HFF-Myc (cell line): Measurements from ENCODE around the gene TTC33.
A peak's percentile ranks its signal among the peaks of the same experiment; 100 is the strongest.

ENCODE experiments used
- DNase-seq: peaks from one replicate; pipeline ENCODE4 v3.0.0-alpha.2; 2011; ENCODE audit warnings: low read depth; ENCODE audit errors: extremely low read depth
- H3K4me3 ChIP-seq: replicated peaks from 2 replicates; pipeline ENCODE4 v1.5.1; 2011; ENCODE audit warnings: low read depth, mild to moderate bottlenecking, control low read depth, low read length
- CTCF ChIP-seq: IDR thresholded peaks from 2 replicates; pipeline ENCODE4 v1.5.1; 2012; ENCODE audit warnings: mild to moderate bottlenecking, low read depth, low read length, control low read depth; ENCODE audit errors: missing control alignments

Gene TTC33, protein sequence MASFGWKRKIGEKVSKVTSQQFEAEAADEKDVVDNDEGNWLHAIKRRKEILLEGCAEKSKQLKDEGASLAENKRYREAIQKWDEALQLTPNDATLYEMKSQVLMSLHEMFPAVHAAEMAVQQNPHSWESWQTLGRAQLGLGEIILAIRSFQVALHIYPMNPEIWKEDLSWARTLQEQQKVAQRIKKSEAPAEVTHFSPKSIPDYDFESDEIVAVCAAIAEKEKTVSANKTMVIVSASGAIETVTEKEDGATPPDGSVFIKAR

DNA sequence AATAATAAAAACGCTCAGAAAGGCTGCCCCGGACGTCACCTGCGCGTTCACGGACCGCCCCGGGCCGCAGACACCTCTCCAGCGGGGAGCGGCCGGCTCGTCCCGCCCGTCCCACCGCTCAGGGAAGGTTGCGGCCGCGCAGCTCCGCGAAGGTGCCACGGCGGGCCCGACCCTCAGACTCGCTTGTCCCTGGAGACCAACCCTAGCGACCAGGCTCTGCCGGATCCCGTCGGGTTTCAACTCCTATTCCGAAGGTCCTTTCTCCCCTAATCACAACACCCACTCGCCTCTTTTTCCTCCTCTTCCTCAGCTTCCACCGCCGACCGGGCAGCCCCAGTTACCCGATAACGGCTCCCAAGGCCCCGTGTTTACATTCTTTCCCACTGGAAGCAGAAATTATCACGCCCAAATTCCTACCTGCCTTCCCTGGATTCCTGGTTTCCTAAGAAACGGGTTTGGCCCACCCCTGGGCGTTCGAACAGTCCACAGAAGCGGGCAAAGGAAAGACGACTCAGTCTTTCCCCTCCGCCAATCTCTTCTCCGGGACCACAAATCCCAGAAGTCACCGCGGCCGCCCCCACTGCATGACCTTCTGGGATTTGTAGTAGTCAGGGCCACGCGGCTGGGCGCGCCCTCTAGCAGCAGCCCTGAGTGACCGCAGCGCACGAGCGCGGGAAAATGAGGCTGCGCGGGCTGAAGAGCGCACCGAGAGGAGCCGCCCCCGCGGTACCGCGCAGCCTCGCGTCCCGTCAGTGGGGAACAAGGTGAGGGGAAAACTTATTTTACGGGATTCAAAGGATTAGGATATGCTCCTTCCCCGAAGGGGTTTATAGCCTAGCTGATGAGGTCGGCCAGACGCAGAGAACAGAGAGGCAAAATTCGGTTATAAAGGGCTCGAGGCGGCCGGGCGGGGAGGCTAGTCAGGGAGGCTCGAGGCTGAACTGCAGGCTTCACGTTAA lies at the start of gene TTC33:
Gene TTC33, minus strand, starts transcription at position 555 of the 959 bp plus-strand sequence. CDS start 8,943 bp downstream, outside the sequence.
- peak within 1 kb of the TSS; percentile 82 for H3K4me3 ChIP-seq

DNA sequence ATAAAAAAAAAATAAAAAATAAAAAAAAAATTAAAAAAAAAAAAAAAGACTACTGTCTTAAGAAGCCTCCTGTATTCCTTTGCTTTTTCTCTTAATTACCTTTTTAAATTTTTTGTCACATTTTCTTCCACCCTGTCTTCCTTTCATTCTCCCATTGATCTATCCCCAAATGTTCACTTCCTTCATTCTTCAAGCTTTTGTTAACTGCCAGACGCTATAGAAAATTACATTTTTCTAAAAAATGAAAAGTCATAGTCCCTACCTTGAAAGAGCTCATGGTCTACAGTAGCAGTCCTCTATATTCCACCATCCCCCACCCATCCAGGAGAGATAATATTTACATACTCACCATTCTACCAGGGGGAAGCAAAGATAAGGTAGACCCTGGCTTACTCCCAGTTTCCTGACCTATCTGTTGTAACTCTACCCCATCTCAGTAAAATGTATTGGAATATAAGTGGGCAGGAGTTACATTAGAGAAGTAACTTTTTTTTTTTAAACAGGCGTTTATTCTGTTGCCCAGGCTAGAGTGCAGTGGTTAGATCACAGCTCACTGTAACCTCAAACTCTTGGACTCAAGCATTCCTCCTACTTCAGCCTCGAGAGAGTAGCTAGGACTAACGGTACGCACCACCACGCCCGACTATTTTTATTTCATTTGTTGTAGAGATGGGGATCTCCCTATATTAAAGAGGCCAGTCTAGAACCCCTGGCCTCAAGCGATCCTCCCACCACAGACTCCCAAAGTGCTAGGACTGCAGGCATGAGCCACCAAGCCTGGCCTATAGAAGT lies 46.2 kb upstream of the TTC33 start:
- H3K4me3 ChIP-seq: no peak overlapping the region
- TF ChIP-seq CTCF: no peak
- no peak for DNase-seq

More for the DNA sequence above, at the start of gene TTC33:
- peak; percentile 60 for TF ChIP-seq CTCF
- DNase-seq: peak; percentile 73

DNA sequence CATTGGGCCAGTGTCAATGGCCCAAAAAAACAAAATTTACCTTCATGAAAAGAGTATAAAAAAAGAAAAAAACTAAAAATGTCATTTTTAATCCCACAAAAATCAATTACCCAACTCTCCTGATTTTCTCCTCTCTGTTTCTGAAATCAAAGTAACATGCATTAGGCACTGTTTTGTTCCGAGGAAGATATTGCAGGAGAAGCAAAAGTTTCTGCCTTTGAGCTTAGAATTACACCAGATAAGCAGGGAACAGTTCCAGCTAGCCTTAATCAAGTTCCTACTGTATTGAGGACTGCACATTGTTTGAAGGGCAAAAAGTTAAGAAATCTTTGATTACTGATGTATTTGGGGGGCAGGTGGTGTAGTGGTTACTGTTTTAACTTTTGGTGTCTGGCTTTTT lies 43.5 kb upstream of the TTC33 start:
- no peak for DNase-seq
- TF ChIP-seq CTCF: no peak
- H3K4me3 ChIP-seq: peak overlapping the region; percentile 83

GRCh38 chr5:40798801-40799210 lies 43.0 kb upstream of the TTC33 start:
- no peak for TF ChIP-seq CTCF
- H3K4me3 ChIP-seq: peak overlapping the region; percentile 83
- DNase-seq: peak; percentile 27

DNA sequence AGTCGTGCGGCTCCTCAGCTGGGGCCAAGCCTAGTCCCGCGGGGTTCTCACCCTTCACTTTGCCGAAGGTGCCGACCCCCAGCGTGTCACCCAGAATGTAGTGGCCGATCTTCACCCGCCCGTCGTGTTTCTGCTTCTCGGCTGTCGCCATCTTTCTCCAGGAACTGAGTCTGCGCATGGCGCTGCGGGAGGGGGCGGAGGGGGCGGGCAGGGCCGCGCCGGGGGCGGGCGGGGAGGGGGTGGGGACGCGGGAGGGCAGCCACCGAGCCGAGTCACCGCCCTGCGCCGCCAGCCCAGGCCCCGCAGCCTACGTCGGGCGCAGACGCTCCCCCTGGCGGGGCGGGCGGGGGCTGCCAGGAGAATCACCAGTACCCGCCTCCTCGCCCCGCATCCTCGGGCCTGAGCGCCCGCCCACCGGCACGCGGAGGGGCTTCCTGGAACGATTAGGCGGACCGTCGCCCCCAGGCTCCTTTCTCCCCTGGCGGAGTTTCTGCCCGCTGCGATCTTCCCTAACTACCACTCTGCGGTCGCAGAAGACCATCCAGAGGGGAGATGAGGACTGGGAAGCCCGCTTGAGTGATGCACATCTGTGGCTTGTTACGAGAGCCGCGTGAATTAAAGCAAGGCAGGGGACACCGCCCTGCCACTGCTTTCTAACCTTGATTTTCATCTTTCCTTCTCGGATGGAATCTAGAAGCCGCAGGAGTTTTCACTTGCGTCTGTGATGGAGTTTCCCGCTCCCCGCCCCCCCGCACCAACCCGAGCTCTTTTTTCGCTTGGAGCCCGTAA lies 42.4 kb upstream of the TTC33 start, which contains the start of gene PRKAA1:
Gene PRKAA1, minus strand, starts transcription at position 363 of the 789 bp plus-strand sequence. Its CDS starts 185 bp downstream, at position 178.
- DNase-seq: peak; percentile 31
- peak within 1 kb of the TSS; percentile 83 for H3K4me3 ChIP-seq
- peak; percentile 49 for TF ChIP-seq CTCF
